ENCODE data around the gene PDZD4. TPM values are rescaled to one million over a fixed set of nuclear protein-coding genes. Genes with fewer than 3 reads are reported as not detected.

PDZD4 gene
- total RNA-seq, 1 experiment from 2014 or later, result 0.26 TPM

GRCh38 chrX:153876112-153876491, 45.8 kb upstream of the PDZD4 start:
- Histone ChIP-seq H3K9me3 (ENCODE audit: low read length) (no peaks in the 10 kb centered on the region), H3K9me2 (replicated peaks; ENCODE audit: low read length) (no peaks in the 10 kb centered on the region), H3F3A (ENCODE audit: low read length, unreplicated experiment) (no peaks in the 10 kb centered on the region), H3K27me3 (ENCODE audit: low read length) (no peaks in the 10 kb centered on the region), H3K4me1 (ENCODE audit: insufficient read depth, low read length) (no peaks in the 10 kb centered on the region), H3K4me2 (ENCODE audit: low read length) (no peak overlapping the region), H3K9ac (ENCODE audit: low read length) (no peak overlapping the region), H3K4me3 (ENCODE audit: low read length) (no peak overlapping the region), H4K20me1 (ENCODE audit: low read length) (no peaks in the 10 kb centered on the region), H3K36me3 (ENCODE audit: low read depth, low read length) (no peaks in the 10 kb centered on the region), H2AFZ (ENCODE audit: low read length) (no peak overlapping the region), H3K27ac (ENCODE audit: low read length) (no peak overlapping the region), H3K79me2 (ENCODE audit: low read length) (no peaks in the 10 kb centered on the region)
- no peak for DNase-seq
- POLR2A ChIA-PET (ENCODE audit: unreplicated experiment), result no interaction called here
- BruUV-seq (replicated peaks), result no TSS peak
- CTCF ChIA-PET, result no interaction called here
- ATAC-seq, result no peak
- no peak for TF ChIP-seq CTCF (conservative IDR thresholded peaks at IDR 0.05; ENCODE audit: low read depth, low read length)
- TF ChIP-seq EZH2 (IDR thresholded peaks at IDR 0.05; ENCODE audit: low read length, unreplicated experiment), result no peak
- no peak for TF ChIP-seq EZH2phosphoT487 (IDR thresholded peaks at IDR 0.05; ENCODE audit: borderline replicate concordance, low read length)
- intact Hi-C loops (cut with micrococcal nuclease), result no loop called here

GRCh38 chrX:153875391-153876111, 45.2 kb upstream of the PDZD4 start:
- ATAC-seq (peak; percentile 60), DNase-seq (peak; percentile 54)
- BruUV-seq (replicated peaks), result no TSS peak
- no peak overlapping the region for H3K4me2 ChIP-seq (ENCODE audit: low read length)
- no peak overlapping the region for H3K9ac ChIP-seq (ENCODE audit: low read length)
- H3K79me2 ChIP-seq (ENCODE audit: low read length), result no peaks in the 10 kb centered on the region
- no peaks in the 10 kb centered on the region for H3K27me3 ChIP-seq (ENCODE audit: low read length)
- intact Hi-C loops (cut with micrococcal nuclease), result no loop called here
- H3F3A ChIP-seq (ENCODE audit: low read length, unreplicated experiment), result no peaks in the 10 kb centered on the region
- H4K20me1 ChIP-seq (ENCODE audit: low read length), result no peaks in the 10 kb centered on the region
- H3K36me3 ChIP-seq (ENCODE audit: low read depth, low read length), result no peaks in the 10 kb centered on the region
- no peak overlapping the region for H3K27ac ChIP-seq (ENCODE audit: low read length)
- POLR2A ChIA-PET (ENCODE audit: unreplicated experiment), result no interaction called here
- H3K4me3 ChIP-seq (ENCODE audit: low read length), result no peak overlapping the region
- H3K9me2 ChIP-seq (replicated peaks; ENCODE audit: low read length), result no peaks in the 10 kb centered on the region
- H3K9me3 ChIP-seq (ENCODE audit: low read length), result no peaks in the 10 kb centered on the region
- H2AFZ ChIP-seq (ENCODE audit: low read length), result no peak overlapping the region
- H3K4me1 ChIP-seq (ENCODE audit: insufficient read depth, low read length), result no peaks in the 10 kb centered on the region
- TF ChIP-seq EZH2 (IDR thresholded peaks at IDR 0.05; ENCODE audit: low read length, unreplicated experiment), result no peak
- CTCF ChIA-PET, result no interaction called here

- ATAC-seq, result no peak
- POLR2A ChIA-PET (ENCODE audit: unreplicated experiment), result no interaction called here
- no peaks in the 10 kb centered on the region for H3K27me3 ChIP-seq (ENCODE audit: low read length)
- intact Hi-C loops (cut with micrococcal nuclease), result no loop called here
- no peaks in the 10 kb centered on the region for H4K20me1 ChIP-seq (ENCODE audit: low read length)
- H3K27ac ChIP-seq (ENCODE audit: low read length), result no peak overlapping the region
- no peaks in the 10 kb centered on the region for H3K4me1 ChIP-seq (ENCODE audit: insufficient read depth, low read length)
- TF ChIP-seq EZH2 (IDR thresholded peaks at IDR 0.05; ENCODE audit: low read length, unreplicated experiment) (no peak), EZH2phosphoT487 (IDR thresholded peaks at IDR 0.05; ENCODE audit: borderline replicate concordance, low read length) (no peak), CTCF (conservative IDR thresholded peaks at IDR 0.05; ENCODE audit: low read depth, low read length) (no peak)
- DNase-seq, result no peak
- no peak overlapping the region for H3K9ac ChIP-seq (ENCODE audit: low read length)
- BruUV-seq (replicated peaks), result no TSS peak
- no peaks in the 10 kb centered on the region for H3K36me3 ChIP-seq (ENCODE audit: low read depth, low read length)
- no peaks in the 10 kb centered on the region for H3F3A ChIP-seq (ENCODE audit: low read length, unreplicated experiment)
- CTCF ChIA-PET, result no interaction called here
- no peak overlapping the region for H3K4me3 ChIP-seq (ENCODE audit: low read length)
- H3K9me3 ChIP-seq (ENCODE audit: low read length), result no peaks in the 10 kb centered on the region
- no peak overlapping the region for H2AFZ ChIP-seq (ENCODE audit: low read length)
- H3K4me2 ChIP-seq (ENCODE audit: low read length), result no peak overlapping the region
- no peaks in the 10 kb centered on the region for H3K79me2 ChIP-seq (ENCODE audit: low read length)
- no peaks in the 10 kb centered on the region for H3K9me2 ChIP-seq (replicated peaks; ENCODE audit: low read length)
These were observed 44.2 kb upstream of the PDZD4 start for GRCh38 chrX:153874366-153875125.
